Peyer's patch (tissue), 4 donors: ENCODE results near the gene SRSF1. TPM values are rescaled to one million over a fixed set of nuclear protein-coding genes. Genes with fewer than 3 reads are reported as not detected.

Experiments
- DNase-seq, 3 donors: peaks; one replicate each; pipeline ENCODE4 v3.0.0-alpha.2; 2017 to 2019
- H3K27ac ChIP-seq, 4 donors: fragments of 200-600 bp; sonication (generic); one replicate each; pipeline ENCODE4 v1.5.1; 2016 to 2019
- H3K27me3 ChIP-seq, 2 donors: fragments of 200-600 bp; sonication (generic); one replicate each; pipeline ENCODE4 v1.5.1; 2019
- H3K36me3 ChIP-seq, 3 donors: fragments of 200-600 bp; sonication (generic); one replicate each; pipeline ENCODE4 v1.5.1; 2016 to 2019
- H3K4me1 ChIP-seq, 4 donors: fragments of 200-600 bp; sonication (generic); one replicate each; pipeline ENCODE4 v1.5.1; 2016 to 2019
- H3K4me3 ChIP-seq, 4 donors: fragments of 200-600 bp; sonication (generic); 1 replicate in 3 of 4; 2 replicates in 1 of 4; pipeline ENCODE4 v1.5.1; 2016 to 2019; ENCODE audit warnings: mild to moderate bottlenecking in 1 of 4
- H3K9me3 ChIP-seq, 4 donors: fragments of 200-600 bp; sonication (generic); one replicate each; pipeline ENCODE4 v1.5.1; 2016 to 2019; ENCODE audit warnings: mild to moderate bottlenecking in 1 of 4
- CTCF ChIP-seq, 6 experiments: fragments of 450-650 bp in 4 of 6; fragments of 200-600 bp in 2 of 6; sonication (generic) in 1 of 6; IDR thresholded peaks; one replicate each; pipeline ENCODE4 v1.5.1; 2017 to 2019; ENCODE audit warnings: antibody characterized with exemption in 6 of 6, mild to moderate bottlenecking in 3 of 6, moderate library complexity in 1 of 6
- POLR2A ChIP-seq, 2 donors: fragments of 450-650 bp; IDR thresholded peaks; one replicate each; pipeline ENCODE4 v1.5.1; 2017; ENCODE audit warnings: antibody characterized with exemption in 2 of 2, mild to moderate bottlenecking in 2 of 2, moderate library complexity in 2 of 2
- total RNA-seq, 4 donors: library from RNA; depleted of rRNA; stranded (reverse); fragments of >200 nt; gene quantifications; one replicate each; pipeline ENCODE4 v1.1.0, GENCODE V29; 2016

SRSF1 gene
- total RNA-seq, 4 donors from 2014 or later: 121 to 336 (median 155) TPM

- DNase-seq: no peak
- Histone ChIP-seq H3K4me3 (peak overlapping the region; percentile 80 to 90 (median 85)), H3K9me3 (no peaks in the 10 kb centered on the region), H3K4me1 (peaks cover 0 to 36% (median 4%) of the 10 kb centered on the region in 4 donors), H3K27ac (peak overlapping the region; percentile 90 to 98 (median 96)), H3K36me3 (peaks cover 0 to 26% (median 0%) of the 10 kb centered on the region in 3 donors), H3K27me3 (no peaks in the 10 kb centered on the region)
- TF ChIP-seq CTCF (IDR thresholded peaks at IDR 0.05) (no peak), POLR2A (IDR thresholded peaks at IDR 0.05) (no peak)
Observed at GRCh38 chr17:58007781-58008706, 998 bp upstream of the SRSF1 start.

GRCh38 chr17:58006560-58006923 lies 504 bp downstream of the SRSF1 start:
- no peak for TF ChIP-seq POLR2A (IDR thresholded peaks at IDR 0.05)
- no peak for TF ChIP-seq CTCF (IDR thresholded peaks at IDR 0.05)
- H3K27me3 ChIP-seq: no peaks in the 10 kb centered on the region
- H3K9me3 ChIP-seq: no peaks in the 10 kb centered on the region
- DNase-seq: peak; percentile 76 to 86 (median 78)
- H3K27ac ChIP-seq: peak overlapping the region; percentile 90 to 98 (median 96)
- peak overlapping the region; percentile 80 to 90 (median 85) for H3K4me3 ChIP-seq
- peaks cover 0 to 45% (median 4%) of the 10 kb centered on the region in 4 donors for H3K4me1 ChIP-seq
- peaks cover 0 to 37% (median 0%) of the 10 kb centered on the region in 3 donors for H3K36me3 ChIP-seq

- H3K27me3 ChIP-seq: no peaks in the 10 kb centered on the region
- TF ChIP-seq CTCF (IDR thresholded peaks at IDR 0.05) (peak in 1 of 6 experiments; percentile 2), POLR2A (IDR thresholded peaks at IDR 0.05) (no peak)
- peak overlapping the region; percentile 90 to 98 (median 96) for H3K27ac ChIP-seq
- H3K9me3 ChIP-seq: no peaks in the 10 kb centered on the region
- peaks cover 0 to 45% (median 4%) of the 10 kb centered on the region in 4 donors for H3K4me1 ChIP-seq
- DNase-seq: no peak
- peaks cover 0 to 43% (median 0%) of the 10 kb centered on the region in 3 donors for H3K36me3 ChIP-seq
- H3K4me3 ChIP-seq: peak overlapping the region; percentile 80 to 90 (median 85)
Observed at GRCh38 chr17:58005728-58006559, 1.1 kb downstream of the SRSF1 start.

- Histone ChIP-seq H3K36me3 (peaks cover 0 to 51% (median 0%) of the 10 kb centered on the region in 3 donors), H3K27ac (peak overlapping the region in 2 of 4 donors; percentile 90 to 98), H3K4me1 (peaks cover 0 to 45% (median 4%) of the 10 kb centered on the region in 4 donors), H3K27me3 (no peaks in the 10 kb centered on the region), H3K4me3 (peak overlapping the region; percentile 80 to 90 (median 85)), H3K9me3 (no peaks in the 10 kb centered on the region)
- no peak for TF ChIP-seq POLR2A (IDR thresholded peaks at IDR 0.05)
- peak in 1 of 6 experiments; percentile 2 for TF ChIP-seq CTCF (IDR thresholded peaks at IDR 0.05)
- no peak for DNase-seq
Observed at GRCh38 chr17:58005031-58005727, 1.9 kb downstream of the SRSF1 start.

- peaks cover 0 to 45% (median 4%) of the 10 kb centered on the region in 4 donors for H3K4me1 ChIP-seq
- TF ChIP-seq CTCF (IDR thresholded peaks at IDR 0.05) (no peak), POLR2A (IDR thresholded peaks at IDR 0.05) (no peak)
Observed at GRCh38 chr17:58004060-58004459, 3.0 kb downstream of the SRSF1 start.

More at GRCh38 chr17:58004060-58004459, 3.0 kb downstream of the SRSF1 start:
- no peaks in the 10 kb centered on the region for H3K27me3 ChIP-seq
- H3K4me3 ChIP-seq: no peak overlapping the region
- H3K36me3 ChIP-seq: peaks cover 0 to 51% (median 0%) of the 10 kb centered on the region in 3 donors
- no peaks in the 10 kb centered on the region for H3K9me3 ChIP-seq
- no peak overlapping the region for H3K27ac ChIP-seq
- no peak for DNase-seq
